GM12873 (cell line): ENCODE results near the gene KIF3A.

Experiments
- CTCF ChIP-seq: IDR thresholded peaks from 2 replicates; pipeline ENCODE4 v1.5.1; 2012; ENCODE audit warnings: low read depth, mild to moderate bottlenecking, moderate library complexity, low read length, control low read depth; ENCODE audit not compliant: insufficient read depth; ENCODE audit errors: missing control alignments

Gene KIF3A

GRCh38 chr5:132768485-132768868 lies 31.1 kb upstream of the KIF3A start:
- no peak for TF ChIP-seq CTCF

DNA sequence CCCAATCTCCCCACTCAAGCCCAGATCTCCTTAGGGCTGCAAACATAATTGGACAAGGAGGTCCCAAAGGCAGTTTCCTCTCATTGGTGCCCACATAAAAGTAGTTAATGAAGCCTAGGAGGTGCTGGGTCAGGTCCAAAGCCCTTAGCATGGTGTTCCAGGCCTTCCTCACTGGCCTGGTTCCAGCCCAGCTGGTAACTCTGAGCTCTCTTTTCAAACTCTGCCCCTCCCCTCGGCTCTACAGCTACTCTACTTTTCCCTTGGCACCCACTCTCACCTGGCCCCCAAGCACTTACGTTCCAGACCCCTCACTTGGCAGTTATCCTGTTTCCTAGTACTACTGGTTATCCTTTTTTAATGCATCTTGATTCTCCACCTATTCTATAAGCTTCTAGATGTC lies 29.8 kb upstream of the KIF3A start:
- TF ChIP-seq CTCF, result no peak

DNA sequence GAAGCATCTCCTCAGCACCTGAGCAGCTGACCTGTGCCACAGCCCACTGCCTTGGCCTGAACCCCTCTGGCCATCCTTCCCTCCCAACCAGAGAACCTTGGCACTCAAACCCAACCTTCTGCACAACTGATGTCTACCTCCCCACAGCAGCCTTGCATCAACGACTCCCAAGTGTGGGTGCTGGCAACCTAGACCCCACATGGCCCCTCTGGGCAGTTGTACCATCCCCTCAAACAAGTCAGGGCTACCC lies 29.4 kb upstream of the KIF3A start:
- no peak for TF ChIP-seq CTCF

GRCh38 chr5:132766020-132766805 lies 28.9 kb upstream of the KIF3A start:
- no peak for TF ChIP-seq CTCF

DNA sequence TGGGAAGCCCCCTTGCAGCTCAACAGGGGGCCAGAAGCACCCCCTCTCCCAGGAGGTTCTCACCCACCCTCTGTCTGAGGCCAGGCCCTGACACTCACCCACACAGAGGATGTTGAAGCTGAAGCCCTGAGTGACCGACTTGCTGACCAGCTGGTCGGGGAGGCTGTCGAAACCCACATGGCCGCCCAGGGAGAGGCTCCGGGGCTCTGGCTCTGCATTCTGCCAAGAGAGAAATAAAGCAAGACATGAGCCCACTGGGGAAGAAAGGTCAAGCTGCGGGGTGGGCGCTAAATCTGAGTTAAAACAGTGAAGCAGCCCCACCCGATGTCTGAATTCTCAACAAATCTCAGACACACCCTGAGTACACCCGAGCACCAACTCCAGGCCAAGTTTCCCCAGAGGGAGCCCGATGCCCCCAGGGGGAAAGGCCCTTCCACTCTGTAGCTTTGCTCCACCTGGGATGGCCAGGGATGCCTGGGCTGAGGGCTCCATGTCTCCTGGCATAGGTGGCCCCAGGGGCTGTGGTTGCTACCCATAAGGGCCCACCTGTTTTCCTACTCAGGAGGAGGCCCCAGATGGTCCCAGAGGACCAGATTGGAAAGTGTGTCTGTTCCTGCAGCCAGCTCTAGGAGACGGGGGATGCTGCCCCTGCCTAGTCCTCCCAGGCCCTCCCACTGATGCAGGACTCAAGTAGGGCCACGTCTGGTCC lies 28.1 kb upstream of the KIF3A start:
- no peak for TF ChIP-seq CTCF

- TF ChIP-seq CTCF, result no peak
These were observed 27.4 kb upstream of the KIF3A start for GRCh38 chr5:132764671-132765238.

DNA sequence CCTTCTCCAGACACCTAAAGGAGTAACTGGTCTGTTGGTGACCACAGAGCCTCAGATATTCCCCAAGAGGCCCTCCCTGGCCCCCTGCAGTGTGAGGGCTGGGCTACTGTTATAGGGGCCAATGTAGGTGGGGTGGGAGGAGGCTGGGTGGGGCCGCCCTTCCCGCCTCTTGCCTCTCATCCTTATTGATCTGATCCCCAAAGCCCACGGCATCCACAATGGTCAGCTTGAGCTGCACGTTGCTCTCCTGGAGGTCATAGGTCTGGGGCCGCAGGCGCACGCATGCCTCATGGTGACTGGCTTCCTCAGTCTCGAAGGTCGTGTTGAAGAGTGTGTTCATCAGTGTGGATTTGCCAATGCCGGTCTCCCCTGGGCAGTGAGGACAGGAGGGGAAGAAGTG lies 26.7 kb upstream of the KIF3A start:
- no peak for TF ChIP-seq CTCF
